ENCODE data around the gene SURF1.
"Not testable (repeated sequence)": the region's sequence is repeated elsewhere in the genome, so short reads cannot be mapped to it uniquely, and the experiment has no call there.

The SURF1 gene

GRCh38 chr9:133356391-133357091 lies at the start of gene SURF1, which contains the start of gene SURF2:
Gene SURF1, minus strand, starts transcription at chr9:133356487. Its CDS starts 34 bp downstream, at chr9:133356453.
Gene SURF2, plus strand, starts transcription at chr9:133356550. Its CDS starts 43 bp downstream, at chr9:133356593.
- peak; percentile 66 for DNase-seq (ENCODE audit: low spot score)

GRCh38 chr9:133405508-133406438 lies 49.5 kb upstream of the SURF1 start:
- DNase-seq (ENCODE audit: low spot score), result peak; percentile 83

GRCh38 chr9:133404454-133405002 lies 48.2 kb upstream of the SURF1 start:
- DNase-seq (ENCODE audit: low spot score), result no peak

- DNase-seq (ENCODE audit: low spot score), result no peak
These were observed 47.6 kb upstream of the SURF1 start for GRCh38 chr9:133403766-133404453.

GRCh38 chr9:133402689-133403088 lies 46.4 kb upstream of the SURF1 start:
- DNase-seq (ENCODE audit: low spot score), result no peak

GRCh38 chr9:133401588-133401987 lies 45.3 kb upstream of the SURF1 start:
- DNase-seq (ENCODE audit: low spot score), result no peak

GRCh38 chr9:133400292-133400691 lies 44.0 kb upstream of the SURF1 start:
- no peak for DNase-seq (ENCODE audit: low spot score)

- DNase-seq (ENCODE audit: low spot score), result no peak
These were observed 41.6 kb upstream of the SURF1 start for GRCh38 chr9:133397895-133398294.

- no peak for DNase-seq (ENCODE audit: low spot score)
These were observed 41.1 kb upstream of the SURF1 start for GRCh38 chr9:133397370-133397769.

GRCh38 chr9:133396952-133397351 lies 40.7 kb upstream of the SURF1 start:
- no peak for DNase-seq (ENCODE audit: low spot score)

GRCh38 chr9:133394687-133395271 lies 38.5 kb upstream of the SURF1 start:
- DNase-seq (ENCODE audit: low spot score), result no peak

GRCh38 chr9:133393399-133393798 lies 37.1 kb upstream of the SURF1 start:
- DNase-seq (ENCODE audit: low spot score), result no peak

- not testable (repeated sequence) for DNase-seq (ENCODE audit: low spot score)
These were observed 36.0 kb upstream of the SURF1 start for GRCh38 chr9:133392308-133392707.

- not testable (repeated sequence) for DNase-seq (ENCODE audit: low spot score)
These were observed 35.2 kb upstream of the SURF1 start for GRCh38 chr9:133391449-133391848.

- DNase-seq (ENCODE audit: low spot score), result no peak
These were observed 34.4 kb upstream of the SURF1 start for GRCh38 chr9:133390713-133391112.

- no peak for DNase-seq (ENCODE audit: low spot score)
These were observed 33.3 kb upstream of the SURF1 start for GRCh38 chr9:133389562-133389961.

- no peak for DNase-seq (ENCODE audit: low spot score)
These were observed 32.8 kb upstream of the SURF1 start for GRCh38 chr9:133389025-133389557.

- DNase-seq (ENCODE audit: low spot score), result no peak
These were observed 31.4 kb upstream of the SURF1 start for GRCh38 chr9:133387680-133388079.

- DNase-seq (ENCODE audit: low spot score), result no peak
These were observed 30.1 kb upstream of the SURF1 start for GRCh38 chr9:133386338-133386737.

GRCh38 chr9:133385452-133385851 lies 29.2 kb upstream of the SURF1 start:
- no peak for DNase-seq (ENCODE audit: low spot score)

- no peak for DNase-seq (ENCODE audit: low spot score)
These were observed 28.5 kb upstream of the SURF1 start for GRCh38 chr9:133384736-133385321.

All from kidney capillary endothelial cell (primary cell).